ENCODE measurements around the gene ABHD14A. TPM values are rescaled to one million over a fixed set of nuclear protein-coding genes. Genes with fewer than 3 reads are reported as not detected.

ABHD14A gene
- polyA plus RNA-seq, 1 of the 3 experiments (the other 2 are of a cell fraction), result 31.5 TPM

GRCh38 chr3:51934139-51934850, 40.6 kb upstream of the ABHD14A start:
- Histone ChIP-seq H3K27me3 (ENCODE audit: insufficient read depth) (no peaks in the 10 kb centered on the region), H3K4me2 (no peak overlapping the region), H3K36me3 (replicated peaks in 1 of 2; ENCODE audit: control insufficient read depth in 1 of 2, insufficient read depth in 2 of 2, low read length in 1 of 2) (peaks cover 0 to 59% of the 10 kb centered on the region in 2 experiments), H3K27ac (ENCODE audit: low read depth in 2 of 2, low read length in 1 of 2) (no peak overlapping the region), H3F3A (replicated peaks; ENCODE audit: insufficient read depth) (no peaks in the 10 kb centered on the region), H3K79me2 (ENCODE audit: insufficient read depth) (peaks cover 9% of the 10 kb centered on the region), H3K4me3 (ENCODE audit: low read depth in 2 of 2, low read length in 1 of 2) (no peak overlapping the region), H4K20me1 (ENCODE audit: insufficient read depth) (0 out of 2 replicates have a peak, but pooled peaks cover 3% of the 10 kb centered on the region), H3K9me3 (no peaks in the 10 kb centered on the region), H3K9me2 (no peaks in the 10 kb centered on the region), H2AFZ (ENCODE audit: low read depth) (no peak overlapping the region), H3K4me1 (ENCODE audit: control insufficient read depth in 1 of 2, insufficient read depth in 2 of 2, low read depth in 1 of 2, low read length in 1 of 2) (no peaks in the 10 kb centered on the region; a peak in 1 of 4 replicates), H3K9ac (no peak overlapping the region)
- CTCF ChIA-PET, result interaction anchor here (0.6 kb wide), 1 partner anchor 40 kb away, joined by 3 read pairs; the partner anchor contains the start of gene ABHD14B
- WGBS (ENCODE audit: low lambda C conversion rate), result 90% methylated on average over 7 of the region's 11 CpGs
- DNase-seq, result no peak
- POLR2A ChIA-PET, result no interaction called here
- TF ChIP-seq MAX (IDR thresholded peaks at IDR 0.05; ENCODE audit: low read depth), result no peak
- no peak for TF ChIP-seq PBX3 (IDR thresholded peaks at IDR 0.05)
- TF ChIP-seq CTCF (IDR thresholded peaks at IDR 0.05), result no peak
- peak; percentile 86 for TF ChIP-seq REST (IDR thresholded peaks at IDR 0.05; ENCODE audit: low read depth, low read length)
- TF ChIP-seq GABPA (IDR thresholded peaks at IDR 0.05; ENCODE audit: low read depth), result no peak

Measured in SK-N-SH (cell line).